Keratinocyte (primary cell): ENCODE results near the gene GADD45G.

Experiments used
- EZH2 ChIP-seq: IDR thresholded peaks from one replicate; pipeline ENCODE4 v1.6.1; 2012; ENCODE audit warnings: inconsistent platforms, mild to moderate bottlenecking, low read length, moderate library complexity
- TF ChIP-seq, protein P1 (sequence below), 3 experiments: IDR thresholded peaks in 1 of 3; conservative IDR thresholded peaks in 1 of 3; optimal IDR thresholded peaks in 1 of 3; 2 replicates in 2 of 3; 3 replicates in 1 of 3; pipeline versions ENCODE3 to v1.5.1; 2011; ENCODE audit warnings: low read length in 3 of 3, mild to moderate bottlenecking in 3 of 3, moderate library complexity in 2 of 3, control low read depth in 1 of 3, inconsistent platforms in 1 of 3; ENCODE audit not compliant: insufficient read depth in 2 of 3; ENCODE audit errors: extremely low read depth in 1 of 3

- TF ChIP-seq, protein P1, sequence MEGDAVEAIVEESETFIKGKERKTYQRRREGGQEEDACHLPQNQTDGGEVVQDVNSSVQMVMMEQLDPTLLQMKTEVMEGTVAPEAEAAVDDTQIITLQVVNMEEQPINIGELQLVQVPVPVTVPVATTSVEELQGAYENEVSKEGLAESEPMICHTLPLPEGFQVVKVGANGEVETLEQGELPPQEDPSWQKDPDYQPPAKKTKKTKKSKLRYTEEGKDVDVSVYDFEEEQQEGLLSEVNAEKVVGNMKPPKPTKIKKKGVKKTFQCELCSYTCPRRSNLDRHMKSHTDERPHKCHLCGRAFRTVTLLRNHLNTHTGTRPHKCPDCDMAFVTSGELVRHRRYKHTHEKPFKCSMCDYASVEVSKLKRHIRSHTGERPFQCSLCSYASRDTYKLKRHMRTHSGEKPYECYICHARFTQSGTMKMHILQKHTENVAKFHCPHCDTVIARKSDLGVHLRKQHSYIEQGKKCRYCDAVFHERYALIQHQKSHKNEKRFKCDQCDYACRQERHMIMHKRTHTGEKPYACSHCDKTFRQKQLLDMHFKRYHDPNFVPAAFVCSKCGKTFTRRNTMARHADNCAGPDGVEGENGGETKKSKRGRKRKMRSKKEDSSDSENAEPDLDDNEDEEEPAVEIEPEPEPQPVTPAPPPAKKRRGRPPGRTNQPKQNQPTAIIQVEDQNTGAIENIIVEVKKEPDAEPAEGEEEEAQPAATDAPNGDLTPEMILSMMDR (optimal IDR thresholded peaks at IDR 0.05 in 1 of 3, IDR thresholded peaks at IDR 0.05 in 1 of 3, conservative IDR thresholded peaks at IDR 0.05 in 1 of 3; ENCODE audit: extremely low read depth in 1 of 3, insufficient read depth in 2 of 3, low read length in 3 of 3) = no peak
- TF ChIP-seq EZH2 = no peak
Observed at GRCh38 chr9:89633404-89633803, 28.6 kb downstream of the GADD45G start.
